ENCODE measurements around the gene CREBZF. TPM values are rescaled to one million over a fixed set of nuclear protein-coding genes. Genes with fewer than 3 reads are reported as not detected.
"Not testable (repeated sequence)": the region's sequence is repeated elsewhere in the genome, so short reads cannot be mapped to it uniquely, and the experiment has no call there.

The CREBZF gene
- total RNA-seq, 1 experiment from 2014 or later, result 54.6 TPM

DNA sequence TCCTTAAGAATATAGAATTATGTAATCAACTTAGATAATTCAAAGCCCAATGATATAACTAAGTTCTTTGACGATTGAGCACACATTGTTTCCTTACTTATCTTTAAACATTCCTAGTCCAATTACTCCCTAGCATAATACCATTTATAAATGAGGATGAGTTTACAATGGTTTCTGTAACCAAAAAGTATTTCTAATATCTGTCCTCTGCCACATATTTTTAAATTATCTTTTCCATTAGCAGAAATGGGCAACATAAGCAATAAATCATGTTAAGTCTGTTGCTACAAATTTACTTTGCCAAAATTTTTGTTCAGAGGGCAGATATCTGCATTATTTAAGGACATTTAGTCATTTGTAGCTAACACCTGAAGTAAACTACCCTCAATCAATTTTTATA lies 6.7 kb downstream of the CREBZF start:
- ATAC-seq (no peak), DNase-seq (ENCODE audit: low spot score) (no peak)
- Mint-ChIP-seq H3K27me3 (ENCODE audit: low read depth) (no peaks in the 10 kb centered on the region), H3K4me3 (no peak overlapping the region), H3K9me3 (no peaks in the 10 kb centered on the region), H3K4me1 (peaks cover 28% of the 10 kb centered on the region), H3K27ac (no peak overlapping the region), H3K36me3 (peaks cover 52% of the 10 kb centered on the region)
- ChIA-PET POLR2A (interaction anchor here (0.8 kb wide), 1 partner anchor 10 kb away, joined by 3 read pairs; the partner anchor contains the start of gene TMEM126A), CTCF (no interaction called here)
- TF ChIP-seq EMX1 (CRISPR knock-in tag; IDR thresholded peaks at IDR 0.05) (no peak), HMGA2 (CRISPR knock-in tag; IDR thresholded peaks at IDR 0.05) (no peak), TP53 (CRISPR knock-in tag; IDR thresholded peaks at IDR 0.05) (no peak), ZBTB43 (CRISPR knock-in tag; IDR thresholded peaks at IDR 0.05) (no peak), ZNF121 (CRISPR knock-in tag; IDR thresholded peaks at IDR 0.05) (no peak)

GRCh38 chr11:85656777-85657176 lies 8.2 kb downstream of the CREBZF start:
- ChIA-PET CTCF (no interaction called here), POLR2A (no interaction called here)
- Mint-ChIP-seq H3K27ac (no peak overlapping the region; the same call in 1 of the 2 replicates), H3K27me3 (ENCODE audit: low read depth) (no peaks in the 10 kb centered on the region), H3K36me3 (peaks cover 42% of the 10 kb centered on the region), H3K4me1 (peaks cover 26% of the 10 kb centered on the region), H3K4me3 (no peak overlapping the region), H3K9me3 (no peaks in the 10 kb centered on the region)
- ATAC-seq, result no peak
- no peak for DNase-seq (ENCODE audit: low spot score)
- TF ChIP-seq ZNF671 (CRISPR knock-in tag; IDR thresholded peaks at IDR 0.05), result no peak
- no peak for TF ChIP-seq TP53 (CRISPR knock-in tag; IDR thresholded peaks at IDR 0.05)
- TF ChIP-seq ERG (CRISPR knock-in tag; IDR thresholded peaks at IDR 0.05), result no peak
- no peak for TF ChIP-seq ZNF512 (CRISPR knock-in tag; IDR thresholded peaks at IDR 0.05; ENCODE audit: borderline replicate concordance)
- TF ChIP-seq MLX (CRISPR knock-in tag; IDR thresholded peaks at IDR 0.05), result no peak
- no peak for TF ChIP-seq NR3C1 (CRISPR knock-in tag; conservative IDR thresholded peaks at IDR 0.05; ENCODE audit: low read depth)

- H3K4me3 Mint-ChIP-seq; H3K9me3 Mint-ChIP-seq; DNase-seq (ENCODE audit: low spot score); CTCF ChIA-PET; ATAC-seq; H3K27ac Mint-ChIP-seq; POLR2A ChIA-PET; H3K27me3 Mint-ChIP-seq (ENCODE audit: low read depth): not testable (repeated sequence)
- peaks cover 25% of the 10 kb centered on the region for H3K36me3 Mint-ChIP-seq
- H3K4me1 Mint-ChIP-seq, result peaks cover 18% of the 10 kb centered on the region
These were observed 10.6 kb downstream of the CREBZF start for GRCh38 chr11:85654343-85654742.

DNA sequence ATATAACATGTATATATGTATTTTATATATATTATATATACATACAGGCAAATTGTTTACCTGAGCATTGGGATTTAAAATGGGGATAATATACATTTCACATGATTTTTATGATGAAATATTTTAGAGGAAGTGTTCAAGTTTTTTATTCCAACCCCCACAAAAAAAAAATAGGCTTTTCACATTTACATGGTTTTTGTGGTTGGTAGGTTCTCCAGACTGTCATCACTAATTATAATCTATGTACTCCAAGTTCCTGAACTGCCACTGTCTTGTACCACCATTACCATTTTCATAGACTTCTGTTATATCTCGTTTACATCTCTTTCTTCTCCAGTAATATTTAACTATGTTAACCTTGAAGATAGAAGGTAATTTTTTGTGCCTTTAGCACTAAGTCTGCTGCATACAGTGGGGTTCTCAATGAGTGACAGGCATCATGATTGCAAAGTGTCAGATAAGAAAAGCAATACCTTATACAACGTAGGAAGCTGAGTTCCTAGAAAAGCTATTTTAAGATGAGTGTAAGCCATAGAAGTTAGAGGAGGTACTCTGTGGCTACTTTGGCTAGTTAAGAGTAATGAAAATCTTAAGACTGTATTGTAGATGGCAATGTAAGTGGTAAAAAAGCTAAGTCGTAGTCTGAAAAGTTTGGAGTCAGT lies 12.0 kb downstream of the CREBZF start:
- Mint-ChIP-seq H3K4me1 (peaks cover 21% of the 10 kb centered on the region), H3K4me3 (no peak overlapping the region), H3K9me3 (no peaks in the 10 kb centered on the region), H3K36me3 (peaks cover 19% of the 10 kb centered on the region), H3K27me3 (ENCODE audit: low read depth) (no peaks in the 10 kb centered on the region), H3K27ac (no peak overlapping the region)
- DNase-seq (ENCODE audit: low spot score) (no peak), ATAC-seq (no peak)
- ChIA-PET POLR2A (no interaction called here), CTCF (no interaction called here)
- TF ChIP-seq CDX4 (CRISPR knock-in tag; IDR thresholded peaks at IDR 0.05; ENCODE audit: borderline replicate concordance) (no peak), AFF4 (CRISPR knock-in tag; IDR thresholded peaks at IDR 0.05; ENCODE audit: borderline replicate concordance) (no peak), SMAD3 (CRISPR knock-in tag; IDR thresholded peaks at IDR 0.05; ENCODE audit: borderline replicate concordance) (no peak), MXD4 (CRISPR knock-in tag; IDR thresholded peaks at IDR 0.05; ENCODE audit: borderline replicate concordance) (no peak), NFYB (CRISPR knock-in tag; conservative IDR thresholded peaks at IDR 0.05; ENCODE audit: low read depth) (no peak)
- TF ChIP-seq, protein P1, sequence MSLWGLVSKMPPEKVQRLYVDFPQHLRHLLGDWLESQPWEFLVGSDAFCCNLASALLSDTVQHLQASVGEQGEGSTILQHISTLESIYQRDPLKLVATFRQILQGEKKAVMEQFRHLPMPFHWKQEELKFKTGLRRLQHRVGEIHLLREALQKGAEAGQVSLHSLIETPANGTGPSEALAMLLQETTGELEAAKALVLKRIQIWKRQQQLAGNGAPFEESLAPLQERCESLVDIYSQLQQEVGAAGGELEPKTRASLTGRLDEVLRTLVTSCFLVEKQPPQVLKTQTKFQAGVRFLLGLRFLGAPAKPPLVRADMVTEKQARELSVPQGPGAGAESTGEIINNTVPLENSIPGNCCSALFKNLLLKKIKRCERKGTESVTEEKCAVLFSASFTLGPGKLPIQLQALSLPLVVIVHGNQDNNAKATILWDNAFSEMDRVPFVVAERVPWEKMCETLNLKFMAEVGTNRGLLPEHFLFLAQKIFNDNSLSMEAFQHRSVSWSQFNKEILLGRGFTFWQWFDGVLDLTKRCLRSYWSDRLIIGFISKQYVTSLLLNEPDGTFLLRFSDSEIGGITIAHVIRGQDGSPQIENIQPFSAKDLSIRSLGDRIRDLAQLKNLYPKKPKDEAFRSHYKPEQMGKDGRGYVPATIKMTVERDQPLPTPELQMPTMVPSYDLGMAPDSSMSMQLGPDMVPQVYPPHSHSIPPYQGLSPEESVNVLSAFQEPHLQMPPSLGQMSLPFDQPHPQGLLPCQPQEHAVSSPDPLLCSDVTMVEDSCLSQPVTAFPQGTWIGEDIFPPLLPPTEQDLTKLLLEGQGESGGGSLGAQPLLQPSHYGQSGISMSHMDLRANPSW (CRISPR knock-in tag; conservative IDR thresholded peaks at IDR 0.05; ENCODE audit: low read depth), result no peak
